ENCODE data around the gene TGFBRAP1. TPM values are rescaled to one million over a fixed set of nuclear protein-coding genes. Genes with fewer than 3 reads are reported as not detected.

The TGFBRAP1 gene
- total RNA-seq (2014; rRNA removed; shearing (Covaris generic)): 16.4 and 19.5 TPM in 2 replicates

DNA sequence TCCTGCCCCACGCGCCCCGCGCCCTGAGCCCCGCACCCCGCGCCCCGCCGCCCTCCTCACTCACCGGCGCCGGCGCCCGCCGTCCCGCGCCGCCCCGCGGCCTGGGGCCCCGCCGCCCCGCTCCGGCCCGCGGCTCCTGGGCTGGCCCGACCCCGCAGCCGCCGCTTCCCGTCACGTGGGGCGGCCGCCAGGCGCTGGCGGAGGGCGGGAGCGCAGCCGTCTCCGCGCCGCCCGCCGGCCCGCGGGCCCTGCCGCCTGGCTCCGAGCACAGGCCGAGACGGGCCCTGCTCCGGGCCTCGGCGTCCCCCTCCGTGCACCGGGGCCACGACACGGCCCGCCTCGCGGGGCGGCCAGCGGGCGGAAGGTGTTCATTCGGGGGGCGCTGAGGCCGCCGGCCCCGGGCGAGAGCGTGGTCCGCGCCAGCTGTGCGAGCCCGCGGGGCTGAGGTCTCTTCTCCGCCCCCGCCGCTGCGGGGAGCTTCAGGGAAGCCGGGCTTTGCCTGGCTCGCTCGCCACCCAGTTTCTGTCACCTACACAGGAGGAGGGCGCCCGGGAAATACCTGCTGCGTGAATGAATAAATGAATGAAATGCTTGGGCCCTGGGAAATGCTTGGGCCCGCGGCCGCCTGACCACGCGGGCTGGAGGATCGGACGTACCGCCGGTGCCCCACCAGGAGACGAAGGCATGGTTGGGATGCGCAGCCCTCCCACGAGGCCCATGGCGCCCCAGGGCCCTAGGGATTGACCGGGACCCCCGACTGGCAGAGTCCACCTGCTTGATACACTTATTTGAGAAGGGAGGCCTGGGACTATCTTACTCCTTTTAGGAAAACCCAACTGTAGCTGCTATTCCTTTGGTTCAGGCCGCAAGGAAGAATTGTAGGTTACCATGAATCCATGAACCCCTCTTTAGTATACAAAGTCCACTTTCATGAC, at the start of gene TGFBRAP1:
TSS of gene TGFBRAP1 (minus strand) at position 175 of the 935 bp plus-strand sequence. CDS start 21,434 bp downstream, outside the sequence.
- peak; percentile 92 for DNase-seq
- peak within 1 kb of the TSS; percentile 60 for H3K4me3 ChIP-seq (ENCODE audit: insufficient read depth, low read depth, low read length)
- H3K27me3 ChIP-seq (ENCODE audit: control insufficient read depth, insufficient read depth, low read length): no peaks in the 10 kb centered on the region
- no peaks in the 10 kb centered on the region for H3K36me3 ChIP-seq (replicated peaks; ENCODE audit: control insufficient read depth, insufficient read depth, low read length)

DNA sequence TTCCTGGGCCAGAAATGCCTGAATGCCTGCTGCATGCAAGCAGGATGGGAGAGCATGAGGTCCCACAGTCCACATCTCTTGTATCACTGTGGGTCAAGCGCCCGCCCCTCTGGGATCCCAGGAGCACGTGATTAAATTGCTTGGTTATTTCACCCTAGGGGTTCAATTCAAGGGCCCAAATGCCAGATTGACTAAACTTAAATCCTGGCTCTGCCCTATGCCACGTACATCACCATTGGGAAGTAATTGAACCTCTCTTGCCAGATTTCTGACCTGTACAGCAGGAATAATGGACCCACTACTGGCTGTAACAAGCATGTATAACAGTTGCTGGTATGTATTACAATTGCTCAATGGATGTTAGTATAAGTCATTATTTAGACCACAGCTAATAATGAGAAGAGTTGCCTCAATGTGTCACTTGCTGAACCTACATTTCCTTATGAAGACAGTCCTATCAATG, 49.4 kb upstream of the TGFBRAP1 start:
- DNase-seq: no peak
- no peak overlapping the region for H3K4me3 ChIP-seq (ENCODE audit: insufficient read depth, low read depth, low read length)
- H3K36me3 ChIP-seq (replicated peaks; ENCODE audit: control insufficient read depth, insufficient read depth, low read length): no peaks in the 10 kb centered on the region; the same call in 1 of the 2 replicates
- no peaks in the 10 kb centered on the region for H3K27me3 ChIP-seq (ENCODE audit: control insufficient read depth, insufficient read depth, low read length)

DNA sequence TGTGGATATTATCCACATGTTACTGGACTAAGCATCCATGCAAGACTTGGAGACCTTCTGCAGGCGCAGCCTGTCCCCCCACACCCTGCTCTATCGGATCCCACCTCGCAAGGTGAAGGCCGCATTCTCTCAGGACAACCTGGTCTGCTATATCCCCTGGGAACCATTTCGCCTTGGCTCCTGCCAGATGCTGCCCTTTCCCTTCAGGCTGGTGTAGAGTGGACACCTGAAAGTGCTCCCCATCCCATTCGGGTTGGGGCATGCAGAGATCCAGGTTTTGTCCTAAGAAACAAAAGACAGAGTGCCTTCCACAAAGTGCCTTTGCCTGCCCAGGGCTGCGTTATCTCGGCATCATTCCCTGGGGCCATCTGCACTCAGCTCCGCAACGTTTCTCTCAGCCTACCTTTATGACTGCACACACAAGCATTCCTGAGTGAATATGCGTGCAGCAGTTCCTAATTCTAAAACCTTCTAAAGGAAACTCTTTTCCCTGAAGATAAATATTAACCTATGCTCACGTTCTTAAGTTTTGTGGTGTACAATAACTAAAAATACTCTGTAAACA, 48.8 kb upstream of the TGFBRAP1 start:
- no peaks in the 10 kb centered on the region for H3K27me3 ChIP-seq (ENCODE audit: control insufficient read depth, insufficient read depth, low read length)
- DNase-seq: no peak
- H3K4me3 ChIP-seq (ENCODE audit: insufficient read depth, low read depth, low read length): no peak overlapping the region
- peaks cover 1% of the 10 kb centered on the region for H3K36me3 ChIP-seq (replicated peaks; ENCODE audit: control insufficient read depth, insufficient read depth, low read length)

DNA sequence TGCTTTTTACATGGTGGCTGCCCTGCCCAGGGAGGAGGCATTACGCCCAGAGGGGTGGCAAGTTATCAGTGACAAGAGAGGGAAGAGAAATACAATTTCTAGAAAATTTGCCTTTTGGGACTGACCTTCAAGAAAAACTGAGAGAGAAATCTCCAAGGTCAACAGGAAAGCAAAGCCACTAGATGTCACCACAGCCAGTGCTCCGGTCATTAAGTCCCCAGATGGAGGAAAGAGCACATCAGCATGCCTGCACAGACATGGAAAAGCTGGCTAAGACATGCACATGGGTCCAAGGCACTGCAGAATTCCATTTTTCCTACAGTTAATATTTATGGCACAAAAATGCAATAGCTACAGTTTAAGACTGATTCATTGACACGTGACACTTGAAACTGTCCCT, 48.3 kb upstream of the TGFBRAP1 start:
- Histone ChIP-seq H3K27me3 (ENCODE audit: control insufficient read depth, insufficient read depth, low read length) (no peaks in the 10 kb centered on the region), H3K36me3 (replicated peaks; ENCODE audit: control insufficient read depth, insufficient read depth, low read length) (peaks cover 4% of the 10 kb centered on the region), H3K4me3 (ENCODE audit: insufficient read depth, low read depth, low read length) (no peak overlapping the region)
- DNase-seq: no peak

GRCh38 chr2:105376789-105377240, 47.3 kb upstream of the TGFBRAP1 start:
- Histone ChIP-seq H3K4me3 (ENCODE audit: insufficient read depth, low read depth, low read length) (no peak overlapping the region), H3K36me3 (replicated peaks; ENCODE audit: control insufficient read depth, insufficient read depth, low read length) (peaks cover 4% of the 10 kb centered on the region), H3K27me3 (ENCODE audit: control insufficient read depth, insufficient read depth, low read length) (no peaks in the 10 kb centered on the region)
- DNase-seq: no peak

DNA sequence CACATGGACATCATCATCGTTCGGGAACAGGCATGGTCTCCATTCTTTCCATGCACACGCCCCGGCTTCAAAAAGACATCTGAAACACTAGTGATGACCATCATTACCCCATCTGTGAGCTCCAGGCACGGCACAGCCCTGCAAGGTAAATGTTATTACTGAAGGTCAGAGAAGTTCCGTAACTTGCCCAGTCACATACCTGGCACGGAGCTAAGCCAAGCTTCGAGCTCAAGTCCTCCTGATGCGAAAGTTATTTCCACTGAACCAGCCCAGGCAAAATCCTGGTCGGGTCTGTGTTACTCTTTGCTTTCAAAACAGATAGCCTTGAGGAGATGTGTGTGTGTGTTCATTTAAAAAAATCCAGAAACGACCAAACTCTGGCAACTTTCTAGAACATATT, 46.5 kb upstream of the TGFBRAP1 start:
- no peak overlapping the region for H3K4me3 ChIP-seq (ENCODE audit: insufficient read depth, low read depth, low read length)
- DNase-seq: no peak
- H3K27me3 ChIP-seq (ENCODE audit: control insufficient read depth, insufficient read depth, low read length): no peaks in the 10 kb centered on the region
- peaks cover 4% of the 10 kb centered on the region for H3K36me3 ChIP-seq (replicated peaks; ENCODE audit: control insufficient read depth, insufficient read depth, low read length)

DNA sequence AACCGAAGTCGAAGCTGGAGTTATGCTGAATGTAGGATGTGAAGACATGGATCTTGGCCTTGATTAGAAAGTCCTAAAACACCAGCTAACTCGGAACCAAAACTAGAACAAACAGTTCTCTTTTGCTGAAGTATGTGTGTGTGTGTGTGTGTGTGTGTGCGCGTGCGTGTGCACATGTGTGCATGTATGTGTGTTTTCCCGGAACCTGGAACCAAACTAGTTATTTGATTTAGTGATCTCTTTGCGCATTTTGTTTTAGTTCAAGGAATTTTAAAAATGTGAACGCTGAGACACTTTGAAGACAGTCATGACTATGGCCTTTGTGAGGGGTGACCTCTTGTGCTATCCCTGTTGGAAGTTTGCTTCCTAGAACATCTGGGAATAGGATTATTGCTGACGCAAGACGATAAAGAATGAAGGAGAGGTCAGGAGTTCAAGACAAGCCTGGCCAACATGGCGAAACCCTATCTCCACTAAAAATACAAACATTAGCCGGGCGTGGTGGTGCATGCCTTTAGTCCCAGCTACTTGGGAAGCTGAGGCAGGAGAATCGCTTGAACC, 45.5 kb upstream of the TGFBRAP1 start:
- Histone ChIP-seq H3K27me3 (ENCODE audit: control insufficient read depth, insufficient read depth, low read length) (no peaks in the 10 kb centered on the region), H3K36me3 (replicated peaks; ENCODE audit: control insufficient read depth, insufficient read depth, low read length) (peaks cover 5% of the 10 kb centered on the region), H3K4me3 (ENCODE audit: insufficient read depth, low read depth, low read length) (no peak overlapping the region)
- no peak for DNase-seq

DNA sequence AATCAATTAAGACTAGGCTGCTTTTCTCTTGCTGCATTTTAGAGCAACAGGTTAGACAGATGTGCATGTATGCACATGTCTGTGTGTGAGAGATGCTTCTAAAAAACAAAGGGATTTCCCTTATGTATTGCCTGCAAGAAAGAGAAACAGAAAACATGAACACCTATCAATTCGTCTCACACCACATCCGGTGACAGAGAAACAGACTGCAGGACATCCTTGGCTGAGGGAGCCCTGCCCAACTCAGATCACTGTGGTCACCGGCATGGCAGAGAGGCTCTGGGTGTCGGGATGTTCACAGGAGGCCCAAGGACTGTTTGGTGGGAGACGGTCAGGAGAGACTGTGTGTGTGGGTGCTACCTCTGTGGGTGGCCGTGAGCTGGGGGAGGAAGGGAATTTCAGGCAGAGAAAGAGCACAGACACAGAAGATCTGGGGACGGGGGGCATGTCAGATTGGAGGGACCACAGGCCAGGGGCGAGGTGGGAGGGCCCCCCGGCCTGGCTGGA, 44.4 kb upstream of the TGFBRAP1 start:
- DNase-seq: no peak
- H3K4me3 ChIP-seq (ENCODE audit: insufficient read depth, low read depth, low read length): no peak overlapping the region
- H3K27me3 ChIP-seq (ENCODE audit: control insufficient read depth, insufficient read depth, low read length): no peaks in the 10 kb centered on the region
- H3K36me3 ChIP-seq (replicated peaks; ENCODE audit: control insufficient read depth, insufficient read depth, low read length): peaks cover 5% of the 10 kb centered on the region

GRCh38 chr2:105373344-105373781, 43.8 kb upstream of the TGFBRAP1 start:
- H3K36me3 ChIP-seq (replicated peaks; ENCODE audit: control insufficient read depth, insufficient read depth, low read length): peaks cover 6% of the 10 kb centered on the region
- no peak for DNase-seq
- no peak overlapping the region for H3K4me3 ChIP-seq (ENCODE audit: insufficient read depth, low read depth, low read length)
- H3K27me3 ChIP-seq (ENCODE audit: control insufficient read depth, insufficient read depth, low read length): no peaks in the 10 kb centered on the region

- Histone ChIP-seq H3K27me3 (ENCODE audit: control insufficient read depth, insufficient read depth, low read length) (no peaks in the 10 kb centered on the region), H3K36me3 (replicated peaks; ENCODE audit: control insufficient read depth, insufficient read depth, low read length) (peaks cover 11% of the 10 kb centered on the region), H3K4me3 (ENCODE audit: insufficient read depth, low read depth, low read length) (no peak overlapping the region)
- no peak for DNase-seq
Observed at GRCh38 chr2:105371810-105372209, 42.3 kb upstream of the TGFBRAP1 start.

DNA sequence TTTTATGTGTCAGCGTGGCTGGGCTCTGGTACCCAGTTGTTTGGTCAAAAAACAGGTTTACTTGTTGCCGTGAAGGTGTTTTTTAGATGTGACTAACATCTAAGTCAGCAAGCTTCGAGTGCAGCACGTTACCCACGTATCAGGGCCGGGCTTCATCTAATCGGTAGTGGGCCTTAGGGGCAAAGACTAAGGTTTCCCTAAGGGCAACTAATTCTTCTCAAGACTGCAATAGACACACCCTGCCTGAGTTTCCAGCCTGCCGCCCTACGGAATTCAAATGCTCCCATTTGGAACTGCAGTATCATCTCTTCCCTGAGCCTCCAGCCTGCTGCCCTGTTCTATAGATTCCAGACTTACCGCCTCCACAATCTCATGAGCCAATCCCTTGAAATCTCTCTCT, 41.6 kb upstream of the TGFBRAP1 start:
- Histone ChIP-seq H3K27me3 (ENCODE audit: control insufficient read depth, insufficient read depth, low read length) (no peaks in the 10 kb centered on the region), H3K36me3 (replicated peaks; ENCODE audit: control insufficient read depth, insufficient read depth, low read length) (peaks cover 11% of the 10 kb centered on the region), H3K4me3 (ENCODE audit: insufficient read depth, low read depth, low read length) (no peak overlapping the region)
- no peak for DNase-seq

DNA sequence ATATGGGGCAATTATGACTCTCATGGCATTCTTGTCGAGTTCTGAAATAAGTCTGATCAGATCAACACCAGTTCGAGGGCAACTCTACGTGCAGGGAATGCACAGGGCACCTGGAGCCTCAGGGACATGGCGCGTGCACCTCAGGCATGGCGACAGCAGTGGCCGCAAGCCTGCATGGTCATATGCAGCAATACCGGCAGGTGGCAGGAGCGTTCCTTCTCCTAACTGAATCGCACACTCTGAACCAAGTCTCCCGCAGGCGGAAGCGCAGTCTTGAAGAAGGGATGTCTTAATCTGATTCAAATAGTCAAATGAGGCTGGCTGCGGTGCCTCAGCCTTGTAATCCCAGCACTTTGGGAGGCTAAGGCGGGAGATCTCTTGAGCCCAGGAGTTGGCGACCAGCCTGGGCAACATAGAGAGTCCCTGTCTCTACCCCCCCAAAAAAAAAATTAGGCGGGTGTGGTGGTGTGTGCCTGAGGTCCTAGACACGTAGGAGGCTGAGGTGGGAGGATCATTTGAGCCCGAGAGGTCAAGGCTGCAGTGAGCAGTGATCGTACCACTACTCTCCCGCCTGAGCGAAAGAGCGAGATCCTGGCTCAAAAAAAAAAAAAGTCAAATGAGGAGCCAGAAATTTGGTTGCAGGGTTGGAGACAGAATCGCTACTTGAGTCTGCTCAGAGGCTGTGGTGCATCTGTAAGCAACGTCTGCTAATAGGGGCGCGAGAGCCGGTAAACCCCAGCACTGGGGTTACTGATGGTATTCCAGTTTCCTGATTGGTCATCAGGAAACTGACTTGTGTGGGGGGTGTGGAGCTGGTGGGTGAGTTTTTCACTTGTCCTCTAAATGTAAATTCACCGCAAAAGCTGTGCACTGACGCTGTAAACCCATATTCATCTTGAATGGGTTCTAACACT, 40.5 kb upstream of the TGFBRAP1 start:
- peak; percentile 79 for DNase-seq
- Histone ChIP-seq H3K36me3 (replicated peaks; ENCODE audit: control insufficient read depth, insufficient read depth, low read length) (peaks cover 11% of the 10 kb centered on the region), H3K27me3 (ENCODE audit: control insufficient read depth, insufficient read depth, low read length) (no peaks in the 10 kb centered on the region), H3K4me3 (ENCODE audit: insufficient read depth, low read depth, low read length) (no peak overlapping the region)

- no peak for DNase-seq
- peaks cover 11% of the 10 kb centered on the region for H3K36me3 ChIP-seq (replicated peaks; ENCODE audit: control insufficient read depth, insufficient read depth, low read length)
- no peaks in the 10 kb centered on the region for H3K27me3 ChIP-seq (ENCODE audit: control insufficient read depth, insufficient read depth, low read length)
- no peak overlapping the region for H3K4me3 ChIP-seq (ENCODE audit: insufficient read depth, low read depth, low read length)
Observed at GRCh38 chr2:105368759-105369408, 39.3 kb upstream of the TGFBRAP1 start.
